Measurements from ENCODE around the gene LHX8.
A peak's percentile ranks its signal among the peaks of the same experiment; 100 is the strongest.

DNA sequence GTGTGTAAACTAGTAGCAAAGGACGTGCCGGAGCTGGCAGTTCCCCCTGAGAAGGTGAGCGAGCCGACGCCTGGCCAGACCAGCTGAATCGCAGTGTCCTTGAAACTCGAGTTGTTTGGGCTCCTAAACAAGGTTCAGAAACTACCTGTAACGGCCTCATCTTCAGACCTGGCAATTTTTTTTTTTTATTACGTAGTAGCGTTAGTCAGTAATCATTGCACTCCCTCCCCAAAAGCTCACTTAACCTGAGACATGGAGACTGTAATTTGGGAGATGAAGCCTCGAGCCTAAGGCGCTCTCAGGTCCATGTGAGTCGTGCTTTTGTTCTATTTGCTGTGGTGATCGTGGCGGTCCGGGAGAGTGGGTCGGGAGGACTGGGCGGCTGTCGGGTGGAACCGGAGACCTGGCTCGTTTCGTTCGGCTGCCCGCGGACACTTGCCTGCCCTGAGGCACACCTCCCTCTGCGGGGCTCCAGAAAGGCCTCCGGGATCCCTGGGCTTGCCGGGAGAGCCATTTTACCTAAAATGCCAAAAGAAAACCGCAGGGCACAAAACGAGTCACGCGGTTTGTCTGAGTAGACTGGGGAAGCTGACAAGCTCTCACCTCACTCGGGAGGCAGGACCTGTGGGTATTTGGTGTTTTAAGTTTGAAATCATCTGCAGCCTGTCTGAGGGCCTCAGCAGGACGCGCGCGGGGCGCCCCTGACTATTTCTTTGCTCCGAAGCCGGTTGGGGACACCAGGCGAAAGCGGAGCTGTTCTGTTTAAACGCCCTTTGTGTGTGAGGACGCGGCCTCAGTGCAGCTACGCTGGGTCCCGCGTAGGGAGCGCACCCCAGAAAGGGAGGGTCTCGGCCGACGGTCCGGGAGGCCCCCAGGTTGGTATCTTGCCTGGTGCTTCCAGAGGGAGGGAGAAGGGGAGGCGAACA lies 722 bp downstream of the LHX8 start:
- TF ChIP-seq POLR2AphosphoS5 (IDR thresholded peaks at IDR 0.05; ENCODE audit: insufficient read depth, low read depth, low read length) (no peak), EZH2 (IDR thresholded peaks at IDR 0.05; ENCODE audit: borderline replicate concordance, low read depth, low read length, severe bottlenecking) (peak; percentile 77), GATA2 (IDR thresholded peaks at IDR 0.05; ENCODE audit: insufficient read depth, insufficient read length, low read depth, low read length) (no peak), POLR2A (IDR thresholded peaks at IDR 0.05; ENCODE audit: low read depth, low read length) (no peak)
- TF ChIP-seq, protein P1, sequence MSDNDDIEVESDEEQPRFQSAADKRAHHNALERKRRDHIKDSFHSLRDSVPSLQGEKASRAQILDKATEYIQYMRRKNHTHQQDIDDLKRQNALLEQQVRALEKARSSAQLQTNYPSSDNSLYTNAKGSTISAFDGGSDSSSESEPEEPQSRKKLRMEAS (IDR thresholded peaks at IDR 0.05; ENCODE audit: insufficient read depth, insufficient read length): no peak
- TF ChIP-seq, protein P2, sequence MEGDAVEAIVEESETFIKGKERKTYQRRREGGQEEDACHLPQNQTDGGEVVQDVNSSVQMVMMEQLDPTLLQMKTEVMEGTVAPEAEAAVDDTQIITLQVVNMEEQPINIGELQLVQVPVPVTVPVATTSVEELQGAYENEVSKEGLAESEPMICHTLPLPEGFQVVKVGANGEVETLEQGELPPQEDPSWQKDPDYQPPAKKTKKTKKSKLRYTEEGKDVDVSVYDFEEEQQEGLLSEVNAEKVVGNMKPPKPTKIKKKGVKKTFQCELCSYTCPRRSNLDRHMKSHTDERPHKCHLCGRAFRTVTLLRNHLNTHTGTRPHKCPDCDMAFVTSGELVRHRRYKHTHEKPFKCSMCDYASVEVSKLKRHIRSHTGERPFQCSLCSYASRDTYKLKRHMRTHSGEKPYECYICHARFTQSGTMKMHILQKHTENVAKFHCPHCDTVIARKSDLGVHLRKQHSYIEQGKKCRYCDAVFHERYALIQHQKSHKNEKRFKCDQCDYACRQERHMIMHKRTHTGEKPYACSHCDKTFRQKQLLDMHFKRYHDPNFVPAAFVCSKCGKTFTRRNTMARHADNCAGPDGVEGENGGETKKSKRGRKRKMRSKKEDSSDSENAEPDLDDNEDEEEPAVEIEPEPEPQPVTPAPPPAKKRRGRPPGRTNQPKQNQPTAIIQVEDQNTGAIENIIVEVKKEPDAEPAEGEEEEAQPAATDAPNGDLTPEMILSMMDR (IDR thresholded peaks at IDR 0.05; ENCODE audit: extremely low read depth in 1 of 2, insufficient read depth in 1 of 2, low read depth in 1 of 2, low read length in 2 of 2): no peak
